Gastroesophageal sphincter (tissue), 4 donors: ENCODE data around the gene UNC13B. TPM values are rescaled to one million over a fixed set of nuclear protein-coding genes. Genes with fewer than 3 reads are reported as not detected.

Experiments used
- ATAC-seq: fragments of 150-250 bp; one replicate; pipeline ENCODE4 v1.9.1; 2016; ENCODE audit warnings: mild to moderate bottlenecking, moderate library complexity
- H3K27ac ChIP-seq, 4 donors: fragments of 200-600 bp; sonication (generic) in 3 of 4; 1 replicate in 3 of 4; 2 replicates in 1 of 4; pipeline ENCODE4 v1.5.1; 2016 to 2019
- H3K27me3 ChIP-seq: fragments of 200-600 bp; sonication (generic); one replicate; pipeline ENCODE4 v1.5.1; 2019
- H3K36me3 ChIP-seq, 2 donors: fragments of 200-600 bp; sonication (generic); one replicate each; pipeline ENCODE4 v1.5.1; 2019; ENCODE audit warnings: control low read depth in 1 of 2
- H3K4me1 ChIP-seq, 3 donors: fragments of 200-600 bp; sonication (generic); 1 replicate in 2 of 3; 2 replicates in 1 of 3; pipeline ENCODE4 v1.5.1; 2016 to 2019; ENCODE audit warnings: control low read depth in 2 of 3
- H3K4me3 ChIP-seq, 2 donors: fragments of 200-600 bp; sonication (generic); one replicate each; pipeline ENCODE4 v1.5.1; 2019; ENCODE audit warnings: mild to moderate bottlenecking in 1 of 2, moderate library complexity in 1 of 2
- H3K9me3 ChIP-seq, 3 donors: fragments of 200-600 bp; sonication (generic); one replicate each; pipeline ENCODE4 v1.5.1; 2017 to 2019; ENCODE audit warnings: control low read depth in 2 of 3
- EP300 ChIP-seq: sonication (generic); formaldehyde crosslinking; IDR thresholded peaks from one replicate; pipeline ENCODE4 v1.6.1; 2017; ENCODE audit warnings: antibody characterized with exemption, mild to moderate bottlenecking
- POLR2A ChIP-seq, 2 donors: fragments of 450-650 bp; IDR thresholded peaks; one replicate each; pipeline ENCODE4 v1.6.1; 2017; ENCODE audit warnings: antibody characterized with exemption in 2 of 2, mild to moderate bottlenecking in 2 of 2, moderate library complexity in 1 of 2
- POLR2AphosphoS5 ChIP-seq: sonication (generic); formaldehyde crosslinking; IDR thresholded peaks from one replicate; pipeline ENCODE4 v1.6.1; 2017; ENCODE audit warnings: antibody characterized with exemption
- WGBS, 2 donors: methylation state at CpG; one replicate each; pipeline ENCODE4 v1.1.5; 2018; ENCODE audit warnings: low coverage in 1 of 2; 5-methylcytosine and 5-hydroxymethylcytosine counted together
- total RNA-seq, 4 donors: library from RNA; depleted of rRNA; stranded (reverse); fragments of >200 nt; gene quantifications; one replicate each; pipeline ENCODE4 v1.1.0, GENCODE V29; 2016
- TF ChIP-seq, protein P1 (sequence below), 4 experiments: fragments of 200-600 bp in 2 of 4; fragments of 450-650 bp in 2 of 4; sonication (generic) in 1 of 4; IDR thresholded peaks; one replicate each; pipeline ENCODE4 v1.5.1; 2017 to 2019; ENCODE audit warnings: antibody characterized with exemption in 4 of 4, mild to moderate bottlenecking in 2 of 4, moderate library complexity in 2 of 4

The UNC13B gene
- total RNA-seq, 4 donors from 2014 or later: 21.3 to 35.3 (median 31.7) TPM

DNA sequence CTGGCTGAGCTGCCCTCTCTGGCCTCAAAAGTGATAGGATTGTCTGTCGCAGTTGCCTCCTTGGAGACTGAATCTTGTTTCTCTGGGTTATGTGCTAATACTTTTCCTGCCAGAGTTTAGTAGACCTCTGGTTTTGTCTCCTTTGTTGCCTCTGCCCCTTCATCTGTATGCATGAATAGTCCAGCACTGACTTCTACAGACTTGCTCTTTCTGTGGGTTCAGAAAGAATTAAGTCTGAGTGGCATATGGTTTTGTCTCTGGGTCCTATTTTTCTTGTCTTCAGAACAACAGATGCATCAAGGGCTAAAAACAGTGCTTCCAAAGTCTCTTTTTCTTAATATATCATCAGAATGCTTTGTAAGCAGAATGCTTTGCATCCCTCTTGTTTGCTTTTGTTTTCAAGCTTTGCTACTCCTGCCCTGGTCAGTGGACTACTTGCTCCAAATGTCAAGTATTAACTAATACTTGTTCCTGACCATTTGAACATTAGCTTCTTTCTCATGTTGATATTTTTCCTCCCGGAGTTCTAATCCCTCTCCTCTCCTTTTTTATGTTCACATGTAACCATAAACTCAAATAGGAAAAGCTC is 131.7 kb downstream of the UNC13B start:
- no peak for ATAC-seq
- peaks cover 0 to 8% (median 0%) of the 10 kb centered on the region in 3 donors for H3K4me1 ChIP-seq
- 70 to 82% methylated on average over 1 to 2 of the region's 2 CpGs for WGBS, 2 donors
- H3K27me3 ChIP-seq: no peaks in the 10 kb centered on the region
- TF ChIP-seq POLR2AphosphoS5 (no peak), EP300 (no peak), POLR2A (IDR thresholded peaks at IDR 0.05) (no peak)
- TF ChIP-seq, protein P1, sequence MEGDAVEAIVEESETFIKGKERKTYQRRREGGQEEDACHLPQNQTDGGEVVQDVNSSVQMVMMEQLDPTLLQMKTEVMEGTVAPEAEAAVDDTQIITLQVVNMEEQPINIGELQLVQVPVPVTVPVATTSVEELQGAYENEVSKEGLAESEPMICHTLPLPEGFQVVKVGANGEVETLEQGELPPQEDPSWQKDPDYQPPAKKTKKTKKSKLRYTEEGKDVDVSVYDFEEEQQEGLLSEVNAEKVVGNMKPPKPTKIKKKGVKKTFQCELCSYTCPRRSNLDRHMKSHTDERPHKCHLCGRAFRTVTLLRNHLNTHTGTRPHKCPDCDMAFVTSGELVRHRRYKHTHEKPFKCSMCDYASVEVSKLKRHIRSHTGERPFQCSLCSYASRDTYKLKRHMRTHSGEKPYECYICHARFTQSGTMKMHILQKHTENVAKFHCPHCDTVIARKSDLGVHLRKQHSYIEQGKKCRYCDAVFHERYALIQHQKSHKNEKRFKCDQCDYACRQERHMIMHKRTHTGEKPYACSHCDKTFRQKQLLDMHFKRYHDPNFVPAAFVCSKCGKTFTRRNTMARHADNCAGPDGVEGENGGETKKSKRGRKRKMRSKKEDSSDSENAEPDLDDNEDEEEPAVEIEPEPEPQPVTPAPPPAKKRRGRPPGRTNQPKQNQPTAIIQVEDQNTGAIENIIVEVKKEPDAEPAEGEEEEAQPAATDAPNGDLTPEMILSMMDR (IDR thresholded peaks at IDR 0.05): no peak
- H3K27ac ChIP-seq: no peak overlapping the region
- H3K4me3 ChIP-seq: no peak overlapping the region
- H3K36me3 ChIP-seq: peaks cover 0 to 26% of the 10 kb centered on the region in 2 donors
- no peaks in the 10 kb centered on the region for H3K9me3 ChIP-seq

DNA sequence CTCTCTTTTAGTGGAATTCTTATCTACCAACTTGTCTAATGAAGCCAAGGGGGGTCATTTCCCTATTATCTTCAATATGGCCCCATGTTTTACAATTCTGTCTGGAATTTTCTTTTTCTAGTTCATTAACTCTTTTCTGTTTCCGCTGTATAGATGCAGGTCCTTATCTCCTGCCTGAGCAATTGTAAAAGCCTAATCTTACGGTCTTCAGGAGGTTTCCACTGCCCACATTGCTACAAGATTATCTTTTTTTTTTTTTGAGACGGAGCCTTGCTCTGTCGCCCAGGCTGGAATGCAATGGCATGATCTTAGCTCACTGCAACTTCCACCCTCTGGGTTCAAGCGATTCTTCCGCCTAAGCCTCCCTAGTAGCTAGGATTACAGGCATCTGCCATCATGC is 132.3 kb downstream of the UNC13B start:
- WGBS, 2 donors: 93 to 99% methylated on average over 3 to 6 of the region's 6 CpGs
- no peak overlapping the region for H3K27ac ChIP-seq
- H3K9me3 ChIP-seq: no peaks in the 10 kb centered on the region
- H3K4me1 ChIP-seq: peaks cover 0 to 8% (median 0%) of the 10 kb centered on the region in 3 donors
- H3K27me3 ChIP-seq: no peaks in the 10 kb centered on the region
- no peak for ATAC-seq
- peaks cover 0 to 26% of the 10 kb centered on the region in 2 donors for H3K36me3 ChIP-seq
- TF ChIP-seq POLR2A (IDR thresholded peaks at IDR 0.05): no peak
- no peak for TF ChIP-seq POLR2AphosphoS5
- TF ChIP-seq EP300: no peak
- TF ChIP-seq, protein P1 (IDR thresholded peaks at IDR 0.05): no peak
- H3K4me3 ChIP-seq: no peak overlapping the region

DNA sequence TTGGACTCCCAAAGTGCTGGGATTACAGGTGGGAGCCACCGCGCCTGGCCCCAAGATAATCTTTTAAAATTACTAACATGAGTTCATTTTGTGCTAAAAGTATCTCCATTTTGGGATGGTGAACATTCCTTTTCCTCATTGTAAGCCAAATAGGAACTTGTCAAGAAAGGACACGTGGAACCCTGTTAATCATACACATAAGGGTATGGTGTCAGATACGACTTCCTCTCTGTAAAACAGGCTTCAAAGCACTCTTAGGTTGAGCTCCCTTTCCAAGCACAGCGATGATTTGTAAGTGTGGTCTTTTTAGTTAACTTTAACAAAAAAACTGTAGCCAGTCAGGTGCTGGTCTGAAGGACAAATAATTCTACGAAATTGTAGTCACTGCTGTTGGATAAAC is 132.7 kb downstream of the UNC13B start:
- peaks cover 0 to 8% (median 0%) of the 10 kb centered on the region in 3 donors for H3K4me1 ChIP-seq
- ATAC-seq: no peak
- peaks cover 0 to 26% of the 10 kb centered on the region in 2 donors for H3K36me3 ChIP-seq
- H3K4me3 ChIP-seq: no peak overlapping the region
- H3K27ac ChIP-seq: no peak overlapping the region
- 89 to 91% methylated on average over 4 to 6 of the region's 6 CpGs for WGBS, 2 donors
- no peaks in the 10 kb centered on the region for H3K9me3 ChIP-seq
- TF ChIP-seq POLR2AphosphoS5: no peak
- TF ChIP-seq EP300: no peak
- H3K27me3 ChIP-seq: no peaks in the 10 kb centered on the region

- no peaks in the 10 kb centered on the region for H3K9me3 ChIP-seq
- TF ChIP-seq, protein P1 (IDR thresholded peaks at IDR 0.05): no peak
- TF ChIP-seq POLR2AphosphoS5: no peak
- TF ChIP-seq POLR2A (IDR thresholded peaks at IDR 0.05): no peak
- no peak for TF ChIP-seq EP300
- no peak overlapping the region for H3K4me3 ChIP-seq
- WGBS, 2 donors: 90 to 91% methylated on average over 3 to 10 of the region's 13 CpGs
- H3K27me3 ChIP-seq: no peaks in the 10 kb centered on the region
- H3K4me1 ChIP-seq: peaks cover 0 to 8% (median 0%) of the 10 kb centered on the region in 3 donors
- ATAC-seq: no peak
- H3K36me3 ChIP-seq: peaks cover 0 to 31% of the 10 kb centered on the region in 2 donors
- H3K27ac ChIP-seq: no peak overlapping the region
These were observed 133.7 kb downstream of the UNC13B start for GRCh38 chr9:35295369-35296036.

DNA sequence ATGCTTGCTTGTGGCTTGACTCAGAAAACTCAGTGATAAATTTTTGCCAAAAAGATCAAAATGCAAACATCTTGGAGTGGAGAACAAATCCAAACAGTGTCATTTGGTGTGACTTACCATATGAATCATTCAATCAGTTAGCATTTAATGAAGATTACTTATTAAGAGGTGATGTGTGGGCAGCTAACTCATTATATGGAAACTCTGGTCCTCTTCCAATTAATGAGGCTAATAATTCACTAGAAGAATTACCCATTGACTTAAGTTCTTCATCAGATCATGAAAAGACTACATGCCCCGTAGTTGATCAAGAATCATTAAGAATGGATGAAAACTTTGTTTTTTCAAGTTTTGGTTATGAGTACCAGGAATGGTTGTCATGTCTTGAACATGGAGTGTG is 141.8 kb downstream of the UNC13B start:
- Histone ChIP-seq H3K36me3 (peaks cover 3 to 10% of the 10 kb centered on the region in 2 donors), H3K27ac (no peak overlapping the region), H3K4me3 (no peak overlapping the region), H3K4me1 (no peaks in the 10 kb centered on the region), H3K27me3 (no peaks in the 10 kb centered on the region), H3K9me3 (no peaks in the 10 kb centered on the region)
- TF ChIP-seq EP300 (no peak), POLR2AphosphoS5 (no peak), POLR2A (IDR thresholded peaks at IDR 0.05) (no peak)
- TF ChIP-seq, protein P1 (IDR thresholded peaks at IDR 0.05): no peak
- 89 to 100% methylated on average over 1 of the region's 1 CpG for WGBS, 2 donors
- ATAC-seq: no peak
